GM20431 (cell line): ENCODE measurements around the gene EPHB6.

Experiments
- in situ Hi-C: fragments of 300-500 bp; cut with MseI, MboI; formaldehyde crosslinking; loops from one replicate; pipeline ENCODE4 v1.15.0; 2020; ENCODE audit warnings: low sequenced_read_pairs; ENCODE audit not compliant: unreplicated experiment

EPHB6 gene

DNA sequence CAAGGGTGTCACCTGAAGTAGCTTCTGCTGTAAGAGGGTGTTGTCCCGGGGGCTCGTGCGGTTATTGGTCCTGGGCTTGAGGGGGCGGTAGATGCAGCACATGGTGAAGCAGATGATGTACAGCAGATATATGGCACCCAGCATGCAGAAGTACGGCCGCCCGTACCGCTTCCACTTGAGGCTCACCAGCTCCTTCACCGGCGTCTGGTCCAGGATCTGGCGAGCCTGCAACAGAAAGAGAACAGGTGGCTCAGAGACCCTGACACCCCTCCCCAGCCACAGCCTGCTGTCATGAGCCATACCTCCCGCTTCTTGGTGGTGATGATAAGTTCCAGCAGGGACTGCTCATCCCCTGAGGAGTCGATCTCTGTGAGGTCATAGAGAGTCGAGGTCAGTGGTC lies 20.6 kb downstream of the EPHB6 start:
- in situ Hi-C loops: loop anchor here (25.0 kb wide), 1 partner anchor 337 kb away; the partner anchor contains the start of gene TAS2R40

DNA sequence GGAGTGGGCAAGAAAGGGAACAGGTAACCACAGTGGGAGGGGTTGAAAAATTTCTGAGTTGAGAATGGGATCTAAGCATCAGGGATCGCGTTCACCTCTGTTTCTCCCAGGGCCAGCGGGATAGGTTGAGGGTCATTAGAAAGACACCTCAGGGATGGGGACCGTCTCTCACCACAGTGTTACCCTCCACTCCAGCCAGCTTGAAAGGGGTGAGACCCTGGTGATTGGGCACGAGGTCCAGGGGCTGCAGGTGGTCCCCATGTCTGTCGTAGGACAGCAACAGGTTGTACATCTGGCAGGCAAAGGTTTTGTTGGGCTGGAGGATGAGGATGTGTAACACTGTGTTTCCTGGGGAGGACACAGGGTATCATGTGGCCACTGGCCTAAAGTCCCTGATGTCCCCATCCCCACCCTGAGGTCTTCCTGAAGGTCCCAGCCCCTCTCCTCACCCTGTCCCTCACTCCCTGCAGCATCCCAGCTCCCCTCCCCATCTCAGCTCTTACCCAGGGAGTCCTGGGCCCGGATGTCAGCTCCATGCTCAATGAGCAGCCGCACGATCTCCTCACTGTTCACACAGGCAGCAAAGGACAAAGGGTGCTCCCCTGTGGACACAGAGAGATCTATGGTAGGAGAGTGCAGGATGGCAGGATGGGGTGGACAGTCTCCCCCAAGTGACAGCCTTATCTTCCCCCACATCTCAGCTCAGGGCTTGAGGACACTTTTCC lies 21.5 kb downstream of the EPHB6 start:
- in situ Hi-C loops: loop anchor here (25.0 kb wide), 1 partner anchor 336 kb away; the partner anchor contains the start of gene TAS2R40

- in situ Hi-C loops: loop anchor here (25.0 kb wide), 1 partner anchor 335 kb away; the partner anchor contains the start of gene TAS2R40
These were observed 22.4 kb downstream of the EPHB6 start for GRCh38 chr7:142876991-142877910.

DNA sequence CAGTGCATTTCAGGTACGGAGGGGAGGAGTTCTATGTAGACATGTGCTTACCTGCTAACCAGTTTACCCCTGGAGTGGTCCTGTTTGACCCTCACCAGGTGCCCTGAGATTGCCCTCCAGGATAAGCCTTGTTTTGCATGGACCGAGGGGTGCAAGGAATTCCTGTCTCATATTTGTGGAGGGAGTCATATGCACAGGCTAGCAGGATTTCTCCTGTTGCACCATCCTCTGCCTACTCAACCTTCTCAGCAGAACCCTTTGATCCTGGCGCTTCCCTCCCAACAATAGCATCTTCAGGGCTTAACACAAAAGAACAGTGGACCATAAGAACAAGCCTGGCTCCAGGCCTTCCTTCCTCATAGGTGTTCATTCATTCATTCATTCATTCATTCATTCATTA lies 23.4 kb downstream of the EPHB6 start:
- in situ Hi-C loops: loop anchor here (25.0 kb wide), 1 partner anchor 334 kb away; the partner anchor contains the start of gene TAS2R40

DNA sequence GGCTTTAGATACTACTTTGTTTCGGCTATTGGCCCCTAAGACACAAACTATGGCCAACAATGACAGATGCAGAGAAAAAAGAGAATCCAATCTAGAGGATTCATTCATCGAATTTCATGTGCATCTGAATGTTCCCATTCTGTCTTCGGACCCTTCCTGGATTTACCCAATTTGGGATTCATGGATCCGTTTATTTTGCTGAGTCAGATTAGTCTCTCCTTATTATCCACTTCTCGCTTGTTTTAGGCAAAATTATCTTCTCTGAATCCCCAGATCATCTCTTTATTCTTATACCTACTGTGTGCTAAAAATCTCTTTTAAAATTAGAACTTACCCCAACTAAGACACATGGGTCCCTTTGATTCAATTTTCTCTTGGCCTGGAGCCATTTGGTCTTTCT lies 24.2 kb downstream of the EPHB6 start:
- in situ Hi-C loops: loop anchor here (25.0 kb wide), 1 partner anchor 333 kb away; the partner anchor contains the start of gene TAS2R40

DNA sequence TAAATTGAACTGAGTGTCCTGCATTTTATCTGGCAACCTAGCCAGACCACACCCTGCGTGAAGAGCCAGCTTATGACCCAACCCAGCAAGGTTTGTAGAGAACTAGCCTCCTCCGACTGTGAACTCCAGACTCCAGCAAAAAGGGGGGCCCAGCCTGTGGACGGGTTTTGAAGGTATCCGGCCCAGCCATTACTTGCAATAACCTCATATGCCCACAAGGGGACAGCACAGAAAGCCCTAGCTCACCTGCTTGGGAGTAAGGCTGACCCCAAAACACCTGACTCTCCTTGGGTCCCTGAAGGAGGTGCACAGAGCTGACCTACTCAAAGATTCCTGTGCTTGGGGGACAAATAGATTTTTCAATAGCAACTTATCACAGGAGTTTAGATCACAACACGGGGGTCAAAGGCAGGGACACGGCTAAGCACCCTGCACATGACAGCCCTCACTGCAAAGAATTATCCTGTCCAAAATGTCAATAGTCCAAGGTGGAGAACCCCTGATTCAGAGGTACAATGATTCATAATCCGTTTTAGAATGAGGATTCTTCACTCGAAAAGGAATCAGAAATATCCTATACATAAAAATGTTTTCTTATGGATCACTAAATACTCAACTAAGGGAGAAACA lies 26.1 kb downstream of the EPHB6 start:
- in situ Hi-C loops: loop anchor here (25.0 kb wide), 1 partner anchor 331 kb away; the partner anchor contains the start of gene TAS2R40

DNA sequence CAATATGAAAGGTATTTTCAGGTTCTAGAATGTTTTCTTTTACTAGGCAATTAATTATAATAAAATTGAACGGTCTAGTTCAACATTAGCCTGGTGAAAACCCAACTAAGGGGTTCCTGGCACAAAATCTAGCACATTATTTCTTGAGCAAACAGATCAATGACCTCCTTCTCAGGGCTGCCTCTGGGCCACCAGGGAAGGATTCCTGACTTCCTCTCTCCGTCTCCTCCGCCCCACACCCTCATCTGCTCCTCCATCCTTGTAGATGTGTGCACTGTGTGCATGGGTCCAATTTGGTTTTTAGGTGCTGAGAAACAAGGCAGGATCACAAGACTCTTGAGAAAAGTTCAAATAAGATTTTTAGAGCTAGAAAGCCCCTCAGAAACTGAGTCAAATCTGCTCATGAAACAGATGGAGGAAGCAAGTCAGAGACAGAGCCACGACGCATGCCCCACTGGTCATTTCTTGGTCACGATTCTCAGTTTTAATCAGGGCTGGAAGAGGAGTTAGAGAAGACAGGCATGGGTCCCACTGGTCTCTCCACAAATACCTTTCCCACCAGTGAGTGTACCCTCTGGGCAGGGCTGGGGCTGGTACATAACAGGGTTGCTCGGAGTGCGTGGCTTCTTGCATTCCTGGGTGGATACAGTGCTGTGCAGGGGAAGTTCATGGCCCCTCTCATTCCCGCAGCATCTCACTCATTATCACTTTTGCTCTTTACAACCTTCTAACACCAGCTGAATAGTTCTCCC lies 26.9 kb downstream of the EPHB6 start:
- in situ Hi-C loops: loop anchor here (25.0 kb wide), 1 partner anchor 331 kb away; the partner anchor contains the start of gene TAS2R40

DNA sequence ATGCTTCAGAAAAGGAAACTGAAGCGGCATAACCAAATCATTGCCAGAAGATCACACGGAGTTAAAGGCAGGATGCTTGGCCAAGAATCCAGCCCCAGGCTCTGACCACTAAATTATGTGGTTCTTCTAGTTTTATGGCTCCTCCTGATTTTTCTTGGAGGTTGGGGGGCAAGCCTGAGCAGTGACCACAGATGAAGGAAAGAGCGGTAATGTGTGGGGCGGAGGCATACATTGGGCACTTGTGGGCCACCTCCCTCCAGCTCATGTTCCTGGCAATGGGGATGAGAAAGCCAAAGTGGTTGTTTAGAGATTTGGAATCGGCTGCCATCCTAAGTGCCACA lies 27.4 kb downstream of the EPHB6 start:
- in situ Hi-C loops: loop anchor here (25.0 kb wide), 1 partner anchor 330 kb away; the partner anchor contains the start of gene TAS2R40

- in situ Hi-C loops: loop anchor here (25.0 kb wide), 1 partner anchor 329 kb away; the partner anchor contains the start of gene TAS2R40
These were observed 28.3 kb downstream of the EPHB6 start for GRCh38 chr7:142883145-142883544.

GRCh38 chr7:142883571-142884285 lies 28.9 kb downstream of the EPHB6 start:
- in situ Hi-C loops: loop anchor here (25.0 kb wide), 1 partner anchor 329 kb away; the partner anchor contains the start of gene TAS2R40

DNA sequence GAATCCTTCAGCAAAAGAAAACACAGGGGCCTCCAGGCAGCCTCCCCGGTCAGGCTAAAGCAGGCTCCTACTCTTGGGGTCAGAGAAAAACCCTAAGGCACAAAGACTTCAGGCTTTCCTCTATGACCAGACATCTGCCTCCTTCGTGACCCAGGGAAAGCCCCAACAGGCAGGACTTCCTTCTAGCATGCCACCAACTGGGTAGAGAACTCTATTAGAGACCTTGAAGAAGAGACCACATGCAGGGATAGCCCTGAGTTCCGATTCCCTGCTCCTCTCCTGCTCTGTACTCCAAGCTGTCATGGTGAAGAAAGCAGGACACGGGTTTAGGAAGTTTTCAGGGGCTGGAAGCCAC lies 29.4 kb downstream of the EPHB6 start:
- in situ Hi-C loops: loop anchor here (25.0 kb wide), 1 partner anchor 328 kb away; the partner anchor contains the start of gene TAS2R40

DNA sequence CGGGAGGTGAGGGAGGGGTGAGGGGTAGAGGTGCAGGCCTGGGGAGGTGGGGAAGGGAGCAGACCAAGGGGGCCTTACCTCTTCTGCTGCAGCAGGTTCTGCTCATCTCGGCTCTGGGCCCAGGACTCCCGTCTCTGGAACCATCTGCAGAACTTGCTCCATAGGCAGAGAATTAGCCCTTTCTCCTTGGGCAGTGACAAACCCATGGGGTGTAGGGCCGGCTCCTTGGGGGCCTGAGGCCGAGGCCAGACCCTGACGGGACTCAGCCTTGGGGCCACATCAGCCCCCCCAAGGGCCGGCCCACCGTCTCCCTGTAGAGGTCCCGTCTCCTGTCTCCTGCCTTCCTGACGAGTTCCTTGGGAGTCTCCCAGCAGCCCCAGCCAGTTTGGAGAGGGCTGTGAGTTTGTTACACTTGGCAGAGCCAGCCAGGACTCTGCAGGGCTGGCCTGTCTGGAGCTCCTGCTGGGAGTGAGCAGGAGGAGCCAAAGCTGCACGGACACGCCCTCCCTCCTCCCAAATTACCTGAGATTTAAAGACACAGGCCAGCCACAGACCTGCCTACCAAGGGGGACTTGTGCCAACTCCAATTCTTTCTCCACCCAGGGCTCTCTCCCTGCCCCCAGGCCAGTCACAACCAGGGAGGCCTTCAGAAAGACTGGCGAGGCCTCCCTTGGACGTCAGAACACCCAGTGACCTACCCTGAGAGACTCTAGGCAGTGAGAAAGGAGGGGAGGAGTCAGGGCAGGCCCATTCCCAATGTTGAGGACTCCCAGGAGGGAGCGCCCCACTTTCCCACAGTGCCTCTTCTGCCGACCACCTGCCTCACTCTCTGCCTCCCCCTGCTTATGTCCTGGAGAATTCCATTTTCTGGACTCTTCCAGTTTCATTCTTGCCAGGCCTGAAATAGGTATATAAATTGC lies 30.7 kb downstream of the EPHB6 start, which contains the start of gene TRPV6:
TSS of gene TRPV6 (minus strand) at position 435 of the 920 bp plus-strand sequence.
- in situ Hi-C loops: loop anchor here (25.0 kb wide), 1 partner anchor 327 kb away; the partner anchor contains the start of gene TAS2R40

- in situ Hi-C loops: loop anchor here (25.0 kb wide), 1 partner anchor 325 kb away; the partner anchor contains the start of gene TAS2R40
These were observed 32.0 kb downstream of the EPHB6 start for GRCh38 chr7:142886866-142887265.

DNA sequence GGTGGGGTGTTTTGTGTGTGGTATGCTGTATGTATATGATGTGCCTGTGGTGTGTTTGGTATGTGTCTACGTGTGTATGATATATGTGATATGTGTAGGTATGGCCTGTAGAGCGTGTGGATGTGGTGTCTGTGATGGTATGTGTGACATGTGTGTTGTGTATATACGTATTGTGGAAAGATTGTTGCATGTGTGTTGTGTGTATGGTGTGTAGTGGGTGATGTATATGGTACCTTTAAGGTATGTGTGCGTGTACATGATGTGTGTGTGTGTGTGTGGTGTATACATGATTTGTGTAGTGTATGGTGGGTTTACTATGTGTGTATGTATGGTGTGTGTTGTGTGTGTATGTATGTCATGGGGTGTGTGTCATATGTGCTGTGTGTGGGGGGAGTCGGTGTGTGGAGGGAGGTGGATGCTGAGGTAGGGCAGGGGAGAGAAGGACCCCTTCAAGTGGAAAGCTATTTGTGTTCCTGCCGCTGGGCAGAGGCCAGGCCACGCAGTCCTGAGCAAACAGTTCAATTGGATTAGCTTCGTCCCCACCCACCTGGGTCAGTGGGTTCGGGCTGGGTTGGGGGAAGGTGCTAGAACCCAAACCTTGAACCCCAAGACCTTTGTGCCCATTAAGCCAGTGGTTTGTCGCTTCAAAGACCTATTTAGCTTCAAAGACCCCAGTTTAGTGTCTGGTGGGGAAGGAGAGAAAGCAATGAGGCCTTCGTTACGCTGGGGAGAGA lies 32.6 kb downstream of the EPHB6 start:
- in situ Hi-C loops: loop anchor here (25.0 kb wide), 1 partner anchor 325 kb away; the partner anchor contains the start of gene TAS2R40

- in situ Hi-C loops: loop anchor here (25.0 kb wide), 1 partner anchor 322 kb away; the partner anchor contains the start of gene TAS2R40
These were observed 34.9 kb downstream of the EPHB6 start for GRCh38 chr7:142889816-142890215.

GRCh38 chr7:142890874-142891485 lies 36.1 kb downstream of the EPHB6 start:
- in situ Hi-C loops: loop anchor here (25.0 kb wide), 1 partner anchor 321 kb away; the partner anchor contains the start of gene TAS2R40
